ENCODE measurements around the gene MEI1. TPM values are rescaled to one million over a fixed set of nuclear protein-coding genes. Genes with fewer than 3 reads are reported as not detected.
"Not testable (repeated sequence)": the region's sequence is repeated elsewhere in the genome, so short reads cannot be mapped to it uniquely, and the experiment has no call there.

The MEI1 gene
- total RNA-seq, 1 donor from 2014 or later = 28.9 TPM

- DNase-seq (no peak), ATAC-seq (ENCODE audit: low read depth) (no peak)
- Mint-ChIP-seq H3K27ac (no peak overlapping the region), H3K4me3 (no peak overlapping the region), H3K36me3 (ENCODE audit: low read depth) (peaks cover 81% of the 10 kb centered on the region), H3K4me1 (no peaks in the 10 kb centered on the region), H3K9me3 (no peaks in the 10 kb centered on the region), H3K27me3 (no peaks in the 10 kb centered on the region)
- ChIA-PET CTCF (no interaction called here), POLR2A (interaction anchor here (0.7 to 1.2 kb wide), 2 partner anchors 295 to 1308 kb away, joined by 3 to 5 read pairs; no protein-coding TSS in a partner anchor)
- intact Hi-C loops (cut with micrococcal nuclease) = no loop called here
- no peak for TF ChIP-seq CTCF (IDR thresholded peaks at IDR 0.05)
Measured at GRCh38 chr22:41661088-41661487, 38.2 kb upstream of the MEI1 start.

- Mint-ChIP-seq H3K4me3 (no peak overlapping the region), H3K36me3 (ENCODE audit: low read depth) (peaks cover 78% of the 10 kb centered on the region), H3K27ac (no peak overlapping the region), H3K9me3 (no peaks in the 10 kb centered on the region), H3K27me3 (no peaks in the 10 kb centered on the region), H3K4me1 (peaks cover 3% of the 10 kb centered on the region)
- no peak for ATAC-seq (ENCODE audit: low read depth)
- intact Hi-C loops (cut with micrococcal nuclease) = no loop called here
- ChIA-PET CTCF (no interaction called here), POLR2A (interaction anchor here (0.6 to 1.2 kb wide), 2 partner anchors 95 to 295 kb away, joined by 3 to 5 read pairs; no protein-coding TSS in a partner anchor)
- TF ChIP-seq CTCF (IDR thresholded peaks at IDR 0.05) = no peak
- DNase-seq = no peak
Measured at GRCh38 chr22:41661713-41662112, 37.6 kb upstream of the MEI1 start.

- CTCF ChIA-PET; H3K27me3 Mint-ChIP-seq; H3K27ac Mint-ChIP-seq; H3K9me3 Mint-ChIP-seq; H3K4me3 Mint-ChIP-seq; H3K4me1 Mint-ChIP-seq; intact Hi-C loops (cut with micrococcal nuclease); DNase-seq; POLR2A ChIA-PET; ATAC-seq (ENCODE audit: low read depth): not testable (repeated sequence)
- peaks cover 61% of the 10 kb centered on the region for H3K36me3 Mint-ChIP-seq (ENCODE audit: low read depth)
Measured at GRCh38 chr22:41663594-41663993, 35.7 kb upstream of the MEI1 start.

- ChIA-PET POLR2A (interaction anchor here (1.2 kb wide), 1 partner anchor 24 kb away, joined by 5 read pairs; the partner anchor contains the start of gene SNU13), CTCF (interaction anchor here (1.1 kb wide), 1 partner anchor 44 kb away, joined by 3 read pairs; no protein-coding TSS in a partner anchor)
- Mint-ChIP-seq H3K4me3 (no peak overlapping the region), H3K27me3 (no peaks in the 10 kb centered on the region), H3K27ac (no peak overlapping the region), H3K36me3 (ENCODE audit: low read depth) (peaks cover 53% of the 10 kb centered on the region), H3K9me3 (no peaks in the 10 kb centered on the region), H3K4me1 (peaks cover 5% of the 10 kb centered on the region)
- ATAC-seq (ENCODE audit: low read depth) (no peak), DNase-seq (no peak)
- intact Hi-C loops (cut with micrococcal nuclease) = no loop called here
- no peak for TF ChIP-seq CTCF (IDR thresholded peaks at IDR 0.05)
Measured at GRCh38 chr22:41664490-41664889, 34.8 kb upstream of the MEI1 start.

- Mint-ChIP-seq H3K4me3 (no peak overlapping the region), H3K27me3 (no peaks in the 10 kb centered on the region), H3K4me1 (peaks cover 5% of the 10 kb centered on the region), H3K36me3 (ENCODE audit: low read depth) (peaks cover 48% of the 10 kb centered on the region), H3K27ac (peak overlapping the region; percentile 59), H3K9me3 (no peaks in the 10 kb centered on the region)
- DNase-seq (no peak), ATAC-seq (ENCODE audit: low read depth) (no peak)
- intact Hi-C loops (cut with micrococcal nuclease) = no loop called here
- TF ChIP-seq CTCF (IDR thresholded peaks at IDR 0.05) = no peak
- ChIA-PET POLR2A (interaction anchor here (1.2 kb wide), 1 partner anchor 24 kb away, joined by 5 read pairs; the partner anchor contains the start of gene SNU13), CTCF (interaction anchor here (1.1 kb wide), 1 partner anchor 43 kb away, joined by 3 read pairs; no protein-coding TSS in a partner anchor)
Measured at GRCh38 chr22:41664951-41665350, 34.4 kb upstream of the MEI1 start.

Data from activated B cell treated with CpG ODN at 0.5 μM for 24 hours (primary cell).